NOMO-1 (cell line): Measurements from ENCODE around the gene EARS2.
"Not testable (repeated sequence)": the region's sequence is repeated elsewhere in the genome, so short reads cannot be mapped to it uniquely, and the experiment has no call there.

Experiments used
- DNase-seq, 2 experiments: peaks; one replicate each; lab custom pipeline; 2025; ENCODE audit not compliant: unreplicated experiment in 2 of 2; lab: John Stamatoyannopoulos, UW

The EARS2 gene

DNA sequence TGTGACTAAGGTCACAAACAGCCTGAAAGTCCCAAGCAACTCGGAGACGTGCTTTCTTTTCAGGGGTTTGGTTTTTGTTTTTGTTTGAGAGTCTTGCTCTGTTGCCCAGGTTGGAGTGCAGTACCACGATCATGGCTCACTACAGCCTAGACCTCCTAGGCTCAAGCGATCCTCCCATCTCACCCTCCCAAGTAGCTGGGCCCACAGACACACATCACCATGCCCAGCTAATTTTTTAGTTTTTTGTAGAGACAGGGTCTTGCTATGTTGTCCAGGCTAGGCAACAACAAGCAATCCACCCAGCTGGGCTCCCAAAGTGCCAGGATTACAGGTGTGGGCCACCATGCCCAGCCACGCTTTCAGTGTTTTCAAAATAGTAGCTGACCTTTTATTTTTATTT lies 27.1 kb downstream of the EARS2 start:
- DNase-seq: no peak

DNA sequence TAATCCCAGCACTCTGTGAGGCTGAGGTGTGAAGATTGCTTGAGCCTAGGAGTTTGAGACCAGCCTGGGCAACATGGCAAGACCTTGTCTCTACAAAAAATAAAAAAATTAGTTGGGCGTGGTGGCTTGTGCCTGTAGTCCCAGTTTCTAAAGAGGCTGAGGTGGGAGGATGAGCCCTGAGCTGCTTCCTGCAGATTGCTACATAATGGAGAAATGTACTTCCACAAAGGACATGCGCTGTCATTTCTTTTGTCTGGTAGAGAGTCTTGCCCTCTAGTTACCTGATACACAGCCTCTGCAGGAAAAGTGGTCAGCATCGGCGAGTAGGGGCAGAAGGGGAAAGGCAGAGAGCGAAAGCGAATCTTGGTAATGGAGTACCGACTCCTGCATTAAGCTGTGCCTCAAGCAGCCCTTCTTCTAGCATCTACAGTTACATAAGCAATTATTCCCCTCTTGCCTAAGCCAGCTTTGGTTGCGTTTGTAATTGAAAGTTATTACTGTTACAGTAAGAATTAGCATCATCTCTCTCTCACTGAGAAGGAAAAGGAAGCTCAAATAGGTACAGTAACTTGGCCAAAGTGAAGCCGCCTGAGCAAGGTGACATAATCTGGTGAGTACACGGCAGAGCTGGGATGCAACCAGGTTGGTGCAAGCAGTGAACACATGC lies 28.4 kb downstream of the EARS2 start:
- peak; percentile 29 to 68 for DNase-seq

- no peak for DNase-seq
Observed at GRCh38 chr16:23527961-23528643, 29.0 kb downstream of the EARS2 start.

- no peak for DNase-seq
Observed at GRCh38 chr16:23524886-23525285, 32.3 kb downstream of the EARS2 start.

DNA sequence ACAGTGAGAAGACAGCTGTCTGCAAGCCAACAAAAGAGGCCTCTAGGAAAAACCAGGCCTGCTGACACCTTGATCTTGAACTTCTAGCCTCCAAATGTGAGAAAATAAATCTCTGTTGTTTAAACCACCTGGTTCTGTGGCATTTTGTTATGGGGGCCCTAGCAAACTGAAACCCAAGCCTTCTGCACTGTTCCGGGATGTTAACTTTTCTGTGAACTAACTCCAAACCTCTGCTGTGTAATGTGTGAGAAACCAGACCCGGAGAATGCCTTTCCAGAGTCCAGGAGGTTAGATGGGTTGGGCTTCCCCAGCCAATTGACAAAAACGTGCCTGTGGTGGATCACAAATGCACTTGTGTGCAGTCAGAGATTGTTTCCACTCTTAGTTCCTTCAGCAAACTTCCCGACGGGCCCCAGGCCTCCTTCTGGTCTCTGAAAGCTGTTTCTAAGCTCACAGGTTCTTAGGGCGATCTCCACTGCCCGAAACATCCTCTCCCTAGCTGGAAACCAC lies 33.2 kb downstream of the EARS2 start:
- no peak for DNase-seq

DNA sequence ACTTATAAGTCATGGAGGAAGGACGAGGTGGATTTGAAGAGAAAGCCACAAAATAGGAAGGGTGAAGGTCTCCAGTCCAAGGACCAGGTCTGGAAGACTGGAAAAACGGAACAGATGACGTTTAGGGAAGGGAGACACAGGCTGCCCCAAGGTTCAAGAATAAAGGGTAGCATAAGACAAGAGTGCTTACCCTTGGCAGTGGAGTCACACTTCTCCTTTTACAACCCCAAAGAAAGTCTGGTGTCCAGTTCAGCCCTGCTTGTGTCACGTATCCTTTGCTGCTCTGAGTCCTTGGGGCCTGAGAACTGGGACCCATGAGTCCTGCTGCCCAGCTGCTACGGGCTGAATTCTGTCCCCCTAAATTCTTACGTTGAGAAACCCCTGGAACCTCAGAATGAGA lies 33.8 kb downstream of the EARS2 start:
- no peak for DNase-seq

DNA sequence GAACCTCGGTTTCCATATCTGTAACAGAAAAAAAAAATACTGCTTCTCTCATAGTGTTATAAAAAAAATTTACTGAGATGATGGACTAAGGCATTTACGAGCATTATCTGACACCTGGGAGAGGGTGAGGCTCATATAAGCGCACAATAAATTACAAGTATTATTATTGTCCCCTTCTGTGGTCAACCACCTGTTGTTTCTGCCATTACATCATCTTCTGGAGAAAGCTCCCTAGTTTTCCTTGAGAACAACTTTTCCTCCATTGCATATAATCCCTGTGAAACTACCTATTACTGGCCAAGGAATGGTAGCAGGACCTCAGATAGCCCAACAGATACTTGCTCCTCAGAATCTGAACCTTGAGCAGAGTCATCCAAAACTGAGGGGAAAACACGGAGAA lies 35.2 kb downstream of the EARS2 start:
- no peak for DNase-seq

DNA sequence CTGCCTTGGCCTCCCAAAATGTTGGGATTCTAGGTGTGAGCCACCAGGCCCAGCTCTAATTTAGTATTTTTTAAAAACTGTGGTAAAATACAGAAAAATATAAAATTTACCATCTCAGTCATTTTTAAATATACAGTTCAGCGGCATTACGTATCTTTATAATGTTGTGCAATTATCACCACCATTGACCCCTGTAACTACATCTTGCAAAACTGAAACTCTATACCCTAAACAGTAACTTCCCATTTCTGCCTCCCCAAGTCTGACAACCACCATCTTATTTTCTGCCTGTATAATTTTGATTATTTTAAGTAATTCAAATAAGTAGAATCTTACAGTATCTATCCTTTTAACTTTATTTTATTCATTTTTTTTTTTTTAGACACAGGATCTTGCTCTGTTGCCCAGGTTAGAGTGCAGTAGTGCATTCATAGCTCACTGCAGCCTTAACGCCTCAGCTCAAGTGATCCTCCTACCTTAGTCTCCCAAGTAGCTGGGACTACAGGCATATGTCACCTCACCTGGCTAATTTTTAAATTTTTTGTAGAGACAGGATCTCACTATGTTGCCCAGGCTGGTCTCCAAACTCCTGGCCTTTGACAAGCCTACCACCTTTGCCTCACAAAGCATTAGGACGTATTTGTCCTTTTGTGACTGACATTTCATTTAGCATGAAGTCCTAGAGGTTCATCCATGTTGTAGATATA lies 36.0 kb downstream of the EARS2 start:
- peak; percentile 74 to 90 for DNase-seq

GRCh38 chr16:23520500-23520899 lies 36.6 kb downstream of the EARS2 start:
- peak; percentile 45 to 63 for DNase-seq

DNA sequence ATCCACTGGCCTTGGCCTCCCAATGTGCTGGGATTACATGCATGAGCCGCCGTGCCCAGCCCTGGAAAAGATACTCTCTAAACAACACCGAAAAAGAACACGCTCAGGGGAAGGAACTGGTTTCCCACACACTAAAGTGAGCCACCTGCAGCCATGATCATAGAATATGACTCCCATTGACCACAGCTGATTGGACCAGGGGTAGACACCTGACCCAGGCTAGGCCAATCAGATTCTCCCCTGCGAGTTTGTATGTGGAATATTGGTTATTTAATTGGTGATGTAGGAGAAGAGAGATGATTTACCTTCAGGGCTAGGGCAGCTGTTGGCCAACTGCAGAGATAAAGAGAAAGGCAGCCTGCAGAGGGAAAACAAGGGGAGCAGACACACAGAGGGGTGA lies 37.9 kb downstream of the EARS2 start:
- DNase-seq: peak in 1 of 2 experiments; percentile 11

- peak; percentile 84 to 96 for DNase-seq
Observed at GRCh38 chr16:23518435-23518891, 38.7 kb downstream of the EARS2 start.

DNA sequence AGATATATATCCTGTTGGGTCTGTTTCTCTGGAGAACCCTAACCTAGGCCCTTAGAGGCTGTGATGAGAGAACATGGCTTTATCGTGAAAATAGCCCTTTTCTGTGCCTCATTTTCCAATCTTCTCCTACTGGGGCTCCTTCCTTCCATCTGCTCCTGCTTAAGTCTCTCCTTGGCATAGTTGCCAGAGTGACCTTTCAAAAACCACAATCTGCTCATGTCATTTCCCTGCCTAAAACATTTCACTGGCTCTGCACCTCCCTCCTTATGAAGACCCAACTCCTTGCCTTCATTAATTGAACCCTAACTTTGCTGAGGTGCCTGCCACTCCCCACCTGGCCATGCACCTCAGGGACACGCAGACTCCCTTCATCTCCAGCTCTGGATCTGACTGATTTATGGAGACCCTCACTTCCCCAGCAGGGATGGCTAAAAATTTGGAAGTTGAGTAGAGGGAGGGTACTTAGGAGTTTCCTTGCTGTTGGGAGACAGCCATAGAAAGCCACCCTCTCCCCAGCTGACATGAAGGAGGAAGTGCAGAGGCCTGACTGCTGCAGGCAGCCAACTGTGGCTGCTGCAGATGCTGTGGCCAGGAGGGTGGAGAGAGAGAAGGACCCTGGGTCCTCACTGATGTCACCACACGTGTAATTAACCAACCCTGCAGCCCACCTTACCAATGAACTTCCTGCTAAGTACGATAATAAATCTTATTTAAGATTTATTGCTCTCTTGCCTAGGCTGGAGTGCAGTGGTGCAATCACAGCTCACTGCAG lies 40.6 kb downstream of the EARS2 start:
- DNase-seq: peak; percentile 53 to 73

DNA sequence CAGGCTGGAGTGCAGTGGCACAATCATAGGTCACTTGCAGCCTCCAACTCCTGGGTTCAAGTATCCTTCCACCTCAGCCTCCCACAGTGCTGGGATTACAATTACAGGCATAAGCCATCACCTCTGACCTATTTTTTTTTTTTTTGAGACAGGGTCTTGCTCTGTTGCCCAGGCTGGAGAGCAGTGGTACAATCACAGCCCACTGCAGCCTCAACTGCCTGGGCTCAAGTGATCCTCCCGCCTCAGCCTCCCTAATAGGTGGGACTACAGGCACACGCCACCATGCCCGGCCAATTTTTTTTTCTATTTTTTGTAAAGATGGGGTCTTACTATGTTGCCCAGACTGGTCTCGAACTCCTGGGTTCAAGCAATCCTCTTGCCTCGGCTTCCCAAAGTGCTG lies 41.3 kb downstream of the EARS2 start:
- DNase-seq: no peak

GRCh38 chr16:23514381-23515152 lies 42.6 kb downstream of the EARS2 start:
- DNase-seq: no peak

GRCh38 chr16:23512168-23512695 lies 44.9 kb downstream of the EARS2 start:
- no peak for DNase-seq

- no peak for DNase-seq
Observed at GRCh38 chr16:23511731-23512130, 45.4 kb downstream of the EARS2 start.

- DNase-seq: not testable (repeated sequence)
Observed at GRCh38 chr16:23510915-23511270, 46.3 kb downstream of the EARS2 start.

- peak; percentile 62 to 82 for DNase-seq
Observed at GRCh38 chr16:23510164-23510914, 46.8 kb downstream of the EARS2 start, which contains the start of gene GGA2. TSS of gene GGA2 (minus strand) at chr16:23510494. CDS start at chr16:23510411, 83 bp downstream.

DNA sequence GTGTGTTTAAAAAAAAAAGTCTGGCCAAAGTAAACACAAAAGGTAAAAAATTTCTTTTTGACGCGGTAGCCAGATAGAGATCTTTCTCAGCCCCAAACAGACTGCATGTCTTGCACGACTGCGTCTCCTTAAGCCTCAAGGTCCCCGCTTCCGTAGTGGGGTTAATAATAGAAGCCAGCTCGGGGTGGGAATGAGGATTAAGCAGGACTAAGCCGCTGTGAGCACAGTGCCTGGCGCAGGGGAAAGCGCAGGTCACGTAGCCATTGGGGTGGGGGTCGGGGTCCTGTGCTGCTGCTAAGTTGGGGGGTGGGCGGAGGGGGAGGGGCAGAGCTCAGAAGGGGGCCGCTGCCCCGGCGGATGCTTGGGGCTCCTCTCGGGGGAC lies 47.4 kb downstream of the EARS2 start:
- DNase-seq: peak; percentile 6 to 23
